ENCODE data around the gene TRAF6. TPM values are rescaled to one million over a fixed set of nuclear protein-coding genes. Genes with fewer than 3 reads are reported as not detected.

Gene TRAF6
- total RNA-seq, 4 donors from 2014 or later = 7.8 to 12.2 (median 7.9) TPM

DNA sequence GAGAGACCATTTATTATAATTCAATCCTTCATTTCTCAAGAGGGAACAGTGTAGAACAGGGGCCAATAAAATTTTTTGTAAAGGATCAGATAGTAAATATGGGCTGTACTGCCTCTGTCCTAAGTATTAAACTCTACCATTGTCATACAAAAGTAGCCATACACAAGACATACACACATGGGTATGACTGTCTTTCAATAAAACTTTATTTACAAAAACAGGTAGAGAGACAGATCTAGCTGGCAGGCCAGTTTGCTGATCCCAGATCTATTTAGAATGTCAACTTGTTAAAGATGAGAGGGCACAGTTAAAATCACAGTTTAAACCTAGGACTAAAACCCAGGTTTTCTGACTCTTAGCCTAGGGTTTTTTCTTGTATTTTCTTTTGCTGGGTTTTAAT lies 16.7 kb downstream of the TRAF6 start:
- Histone ChIP-seq H3K9me3 (no peaks in the 10 kb centered on the region), H3K27ac (no peak overlapping the region), H3K4me1 (no peaks in the 10 kb centered on the region), H3K4me3 (no peak overlapping the region), H3K36me3 (peaks cover 9 to 93% (median 17%) of the 10 kb centered on the region in 3 donors), H3K27me3 (no peaks in the 10 kb centered on the region)
- no peak for DNase-seq
- TF ChIP-seq, protein P1, sequence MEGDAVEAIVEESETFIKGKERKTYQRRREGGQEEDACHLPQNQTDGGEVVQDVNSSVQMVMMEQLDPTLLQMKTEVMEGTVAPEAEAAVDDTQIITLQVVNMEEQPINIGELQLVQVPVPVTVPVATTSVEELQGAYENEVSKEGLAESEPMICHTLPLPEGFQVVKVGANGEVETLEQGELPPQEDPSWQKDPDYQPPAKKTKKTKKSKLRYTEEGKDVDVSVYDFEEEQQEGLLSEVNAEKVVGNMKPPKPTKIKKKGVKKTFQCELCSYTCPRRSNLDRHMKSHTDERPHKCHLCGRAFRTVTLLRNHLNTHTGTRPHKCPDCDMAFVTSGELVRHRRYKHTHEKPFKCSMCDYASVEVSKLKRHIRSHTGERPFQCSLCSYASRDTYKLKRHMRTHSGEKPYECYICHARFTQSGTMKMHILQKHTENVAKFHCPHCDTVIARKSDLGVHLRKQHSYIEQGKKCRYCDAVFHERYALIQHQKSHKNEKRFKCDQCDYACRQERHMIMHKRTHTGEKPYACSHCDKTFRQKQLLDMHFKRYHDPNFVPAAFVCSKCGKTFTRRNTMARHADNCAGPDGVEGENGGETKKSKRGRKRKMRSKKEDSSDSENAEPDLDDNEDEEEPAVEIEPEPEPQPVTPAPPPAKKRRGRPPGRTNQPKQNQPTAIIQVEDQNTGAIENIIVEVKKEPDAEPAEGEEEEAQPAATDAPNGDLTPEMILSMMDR (IDR thresholded peaks at IDR 0.05) = no peak
- TF ChIP-seq POLR2A (IDR thresholded peaks at IDR 0.05) = no peak
- intact Hi-C loops (cut with DNase I) = loop anchor here (10.0 kb wide), 1 partner anchor 879 kb away; the partner anchor contains the start of gene FJX1

DNA sequence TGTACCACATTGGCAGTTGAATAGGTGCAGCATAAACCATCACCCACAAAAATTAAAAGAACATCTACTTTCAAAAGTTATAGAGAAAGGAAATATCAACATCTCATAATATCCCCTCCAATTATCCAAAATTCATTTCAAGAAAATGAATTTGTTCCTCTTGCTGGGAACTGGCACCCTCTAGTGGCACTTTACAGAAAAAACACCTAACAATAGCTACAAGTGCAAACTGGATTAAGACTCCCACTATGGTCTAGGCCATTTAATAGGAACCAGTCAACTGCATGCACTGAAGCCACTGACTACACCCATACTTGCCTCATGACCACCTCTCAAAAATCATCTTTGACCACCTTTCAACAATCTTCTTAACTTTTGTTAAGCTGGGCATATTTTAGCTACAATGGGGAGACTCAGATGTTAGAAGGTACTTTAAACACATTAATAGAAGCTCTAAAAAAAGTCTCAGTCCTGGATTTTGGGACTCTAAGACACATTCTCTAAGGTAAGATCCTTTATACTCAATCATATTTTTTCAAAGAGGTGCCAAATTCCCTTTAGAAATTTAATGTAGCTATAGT lies 17.3 kb downstream of the TRAF6 start:
- TF ChIP-seq POLR2A (IDR thresholded peaks at IDR 0.05) = no peak
- TF ChIP-seq, protein P1 (IDR thresholded peaks at IDR 0.05) = peak; percentile 20 to 76 (median 63)
- no peaks in the 10 kb centered on the region for H3K9me3 ChIP-seq
- no peak overlapping the region for H3K27ac ChIP-seq
- no peaks in the 10 kb centered on the region for H3K27me3 ChIP-seq
- H3K4me1 ChIP-seq = peaks cover 0 to 4% (median 0%) of the 10 kb centered on the region in 3 donors
- DNase-seq = no peak
- peaks cover 7 to 93% (median 17%) of the 10 kb centered on the region in 3 donors for H3K36me3 ChIP-seq
- no peak overlapping the region for H3K4me3 ChIP-seq
- intact Hi-C loops (cut with DNase I) = loop anchor here (10.0 kb wide), 1 partner anchor 878 kb away; the partner anchor contains the start of gene FJX1

DNA sequence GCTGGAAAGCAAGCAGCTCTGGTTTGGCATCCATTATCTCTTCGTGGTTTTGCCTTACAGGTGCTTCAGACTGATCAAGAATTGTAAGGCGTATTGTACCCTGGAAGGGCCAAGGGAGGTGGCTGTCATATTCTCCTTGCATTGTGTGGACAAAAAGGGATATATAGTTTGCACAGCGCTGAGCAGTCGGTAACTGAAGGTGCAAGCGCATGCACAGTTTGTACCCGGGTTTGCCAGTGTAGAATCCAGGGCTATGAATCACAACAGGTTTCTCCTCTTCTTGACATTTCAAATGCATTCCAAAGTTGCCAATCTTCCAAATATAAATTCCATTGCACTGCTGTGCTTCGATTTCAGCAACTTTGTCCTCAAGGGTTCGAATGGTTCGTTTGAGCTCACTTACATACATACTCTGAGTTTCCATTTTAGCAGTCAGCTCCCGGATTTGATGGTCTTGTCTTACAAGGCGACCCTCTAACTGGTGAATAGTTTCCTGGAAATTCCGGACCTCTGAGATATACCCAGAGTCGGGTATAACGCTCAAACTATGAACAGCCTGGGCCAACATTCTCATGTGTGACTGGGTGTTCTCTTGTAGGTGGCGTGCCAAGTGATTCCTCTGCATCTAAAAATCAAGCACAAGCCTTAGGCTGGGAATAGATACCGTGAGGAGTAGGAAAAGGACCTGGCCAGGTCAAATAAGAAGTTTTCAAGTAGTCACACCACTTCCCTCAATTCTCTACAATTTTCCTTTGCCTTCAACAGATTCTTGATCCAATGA lies 19.9 kb downstream of the TRAF6 start:
- Histone ChIP-seq H3K4me1 (peaks cover 0 to 15% (median 0%) of the 10 kb centered on the region in 3 donors), H3K27ac (no peak overlapping the region), H3K27me3 (no peaks in the 10 kb centered on the region), H3K36me3 (peaks cover 11 to 93% (median 12%) of the 10 kb centered on the region in 3 donors), H3K9me3 (no peaks in the 10 kb centered on the region), H3K4me3 (no peak overlapping the region)
- TF ChIP-seq, protein P1 (IDR thresholded peaks at IDR 0.05) = no peak
- no peak for TF ChIP-seq POLR2A (IDR thresholded peaks at IDR 0.05)
- WGBS, 2 donors = 91 to 93% methylated on average over 15 to 16 of the region's 16 CpGs
- DNase-seq = no peak
- intact Hi-C loops (cut with DNase I) = loop anchor here (10.0 kb wide), 1 partner anchor 875 kb away; the partner anchor contains the start of gene FJX1

DNA sequence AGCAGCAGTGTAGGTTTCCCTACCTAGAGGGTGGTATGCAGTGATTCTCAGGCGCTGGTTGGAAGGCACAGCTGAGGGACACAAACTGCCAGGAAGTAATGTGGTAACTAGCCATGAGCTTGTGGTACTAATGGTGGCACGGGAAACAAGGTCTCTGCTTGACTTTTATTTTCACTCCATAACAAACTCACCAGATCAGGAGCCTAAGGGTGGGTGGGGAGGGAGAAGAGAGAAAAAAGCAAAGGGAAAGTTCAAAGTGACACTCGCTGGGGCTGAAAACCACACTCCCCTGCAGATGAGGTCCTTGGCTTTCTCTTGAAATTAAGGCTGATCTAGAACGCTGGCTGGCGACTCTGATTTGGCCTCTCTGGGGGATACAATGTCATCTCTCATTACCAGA lies 22.0 kb downstream of the TRAF6 start:
- WGBS, 2 donors = 63 to 65% methylated on average over 5 of the region's 5 CpGs
- Histone ChIP-seq H3K27ac (no peak overlapping the region), H3K4me1 (peaks cover 0 to 15% (median 0%) of the 10 kb centered on the region in 3 donors), H3K9me3 (no peaks in the 10 kb centered on the region), H3K27me3 (no peaks in the 10 kb centered on the region), H3K36me3 (peaks cover 12 to 91% (median 14%) of the 10 kb centered on the region in 3 donors), H3K4me3 (no peak overlapping the region)
- intact Hi-C loops (cut with DNase I) = loop anchor here (5.0 kb wide), 1 partner anchor 196 kb away; no protein-coding TSS in a partner anchor
- no peak for DNase-seq
- TF ChIP-seq, protein P1 (IDR thresholded peaks at IDR 0.05) = no peak
- TF ChIP-seq POLR2A (IDR thresholded peaks at IDR 0.05) = no peak

DNA sequence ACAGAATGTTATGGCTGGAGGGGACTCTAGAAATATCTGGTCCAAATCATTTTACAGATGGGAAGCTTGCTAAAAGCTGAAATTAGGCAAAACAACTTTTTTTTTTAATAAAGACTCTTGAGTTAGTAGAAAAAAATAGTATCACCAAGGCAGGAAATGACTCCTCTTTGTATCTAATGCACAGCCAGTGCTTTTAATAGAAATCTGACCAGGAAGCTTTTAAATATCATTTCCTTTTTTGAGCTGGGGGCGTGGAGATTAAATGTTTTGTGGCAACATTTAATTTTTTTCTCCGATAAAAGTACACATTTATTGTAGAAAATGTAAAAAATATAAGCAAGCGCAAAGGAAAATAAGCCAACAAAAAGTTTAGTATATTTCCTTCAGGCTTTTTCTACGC lies 22.5 kb downstream of the TRAF6 start:
- WGBS, 2 donors = 64 to 83% methylated on average over 4 of the region's 4 CpGs
- intact Hi-C loops (cut with DNase I) = loop anchor here (5.0 kb wide), 1 partner anchor 195 kb away; no protein-coding TSS in a partner anchor
- peaks cover 12 to 93% (median 14%) of the 10 kb centered on the region in 3 donors for H3K36me3 ChIP-seq
- H3K27me3 ChIP-seq = no peaks in the 10 kb centered on the region
- no peak for TF ChIP-seq POLR2A (IDR thresholded peaks at IDR 0.05)
- TF ChIP-seq, protein P1 (IDR thresholded peaks at IDR 0.05) = no peak
- DNase-seq = no peak
- H3K4me1 ChIP-seq = peaks cover 0 to 15% (median 0%) of the 10 kb centered on the region in 3 donors
- H3K9me3 ChIP-seq = no peaks in the 10 kb centered on the region
- H3K4me3 ChIP-seq = no peak overlapping the region
- no peak overlapping the region for H3K27ac ChIP-seq
